K562 (cell line): Measurements from ENCODE around the gene MDC1. TPM values are rescaled to one million over a fixed set of nuclear protein-coding genes. Genes with fewer than 3 reads are reported as not detected.

Experiments
- ATF3 ChIP-seq, 2 experiments: fragments of 450-650 bp in 1 of 2; sonication (generic) in 1 of 2; formaldehyde crosslinking in 1 of 2; IDR thresholded peaks in 1 of 2; conservative IDR thresholded peaks in 1 of 2; 2 replicates each; pipeline versions ENCODE4 v1.6.1 to v1.8.1; 2016 to 2023; ENCODE audit warnings: mild to moderate bottlenecking in 2 of 2, moderate library complexity in 2 of 2, inconsistent platforms in 1 of 2, missing genetic modification reagents in 1 of 2
- CREB3 ChIP-seq: fragments of 450-650 bp; conservative IDR thresholded peaks from 2 replicates; pipeline ENCODE4 v1.6.1; 2016; ENCODE audit warnings: missing genetic modification characterization, low read depth, mild to moderate bottlenecking, missing compliant biosample characterization, moderate library complexity
- DIDO1 ChIP-seq: fragments of 450-650 bp; IDR thresholded peaks from 2 replicates; pipeline ENCODE4 v1.6.1; 2016; ENCODE audit warnings: low read depth, missing biosample characterization, missing genetic modification characterization
- E2F6 ChIP-seq, 2 experiments: IDR thresholded peaks; 2 replicates each; pipeline ENCODE4 v1.6.1; 2011; ENCODE audit warnings: borderline replicate concordance in 1 of 2, control low read depth in 1 of 2, low read depth in 1 of 2, low read length in 1 of 2, mild to moderate bottlenecking in 1 of 2, mixed read lengths in 1 of 2, moderate library complexity in 1 of 2; ENCODE audit not compliant: insufficient read depth in 1 of 2, insufficient read length in 1 of 2, poor library complexity in 1 of 2, severe bottlenecking in 1 of 2; ENCODE audit errors: extremely low read depth in 1 of 2
- ESRRA ChIP-seq: fragments of 450-650 bp; IDR thresholded peaks from 2 replicates; pipeline ENCODE4 v1.6.1; 2014; ENCODE audit warnings: low read depth, mild to moderate bottlenecking, moderate library complexity, borderline replicate concordance
- ETV6 ChIP-seq, 3 experiments: fragments of 150-350 bp in 1 of 3; sonication (generic) in 1 of 3; formaldehyde crosslinking in 1 of 3; IDR thresholded peaks; 2 replicates each; pipeline versions ENCODE4 v1.6.1 to v1.8.0; 2014 to 2022; ENCODE audit warnings: borderline replicate concordance in 2 of 3, low read depth in 2 of 3, antibody characterized with exemption in 1 of 3, low read length in 1 of 3, mild to moderate bottlenecking in 1 of 3, missing genetic modification reagents in 1 of 3
- MNT ChIP-seq, 2 experiments: fragments of 450-650 bp; conservative IDR thresholded peaks; 2 replicates each; pipeline ENCODE4 v1.6.1; 2017; ENCODE audit warnings: mild to moderate bottlenecking in 2 of 2, moderate library complexity in 2 of 2
- MYC ChIP-seq, 2 experiments: fragments of 250-450 bp in 1 of 2; sonication (Bioruptor Pico) in 1 of 2; IDR thresholded peaks; 2 replicates each; pipeline versions ENCODE4 v1.5.1 to v1.6.1; 2012 to 2021; ENCODE audit warnings: low read depth in 2 of 2, borderline replicate concordance in 1 of 2, improper control_type of control experiment in 1 of 2, low read length in 1 of 2, mild to moderate bottlenecking in 1 of 2, moderate library complexity in 1 of 2
- PCBP2 ChIP-seq: fragments of 200-400 bp; formaldehyde crosslinking; IDR thresholded peaks from 2 replicates; pipeline ENCODE4 v1.6.1; 2018; ENCODE audit warnings: low read length, low read depth, mild to moderate bottlenecking, moderate library complexity; ENCODE audit not compliant: poor library complexity, severe bottlenecking
- RBFOX2 ChIP-seq: fragments of 200-400 bp; formaldehyde crosslinking; IDR thresholded peaks from 2 replicates; pipeline ENCODE4 v1.6.1; 2017; ENCODE audit warnings: low read depth, mild to moderate bottlenecking, low read length, moderate library complexity
- TCF7 ChIP-seq: sonication (generic); IDR thresholded peaks from 2 replicates; pipeline ENCODE4 v1.6.1; 2016; ENCODE audit warnings: antibody characterized with exemption, borderline replicate concordance
- TEAD4 ChIP-seq, 2 experiments: sonication (generic) in 1 of 2; formaldehyde crosslinking in 1 of 2; IDR thresholded peaks; 2 replicates each; pipeline versions ENCODE4 v1.6.1 to v1.8.0; 2012 to 2022; ENCODE audit warnings: borderline replicate concordance in 1 of 2, inconsistent platforms in 1 of 2, low read length in 1 of 2, mild to moderate bottlenecking in 1 of 2, missing genetic modification reagents in 1 of 2
- ZBTB26 ChIP-seq: fragments of 450-650 bp; formaldehyde crosslinking; IDR thresholded peaks from 2 replicates; pipeline ENCODE4 v1.4.0; 2022; ENCODE audit warnings: missing genetic modification characterization
- ZNF134 ChIP-seq: fragments of 250-450 bp; sonication (Bioruptor Pico); conservative IDR thresholded peaks from 2 replicates; pipeline ENCODE4 v1.4.0; 2020
- ZNF316 ChIP-seq: fragments of 450-650 bp; IDR thresholded peaks from 2 replicates; pipeline ENCODE4 v1.6.1; 2016
- ZNF75A ChIP-seq: fragments of 450-650 bp; formaldehyde crosslinking; IDR thresholded peaks from 2 replicates; pipeline ENCODE4 v1.4.0; 2020; ENCODE audit warnings: mild to moderate bottlenecking
- polyA plus RNA-seq, 8 experiments: library from polyadenylated mRNA; depleted of rRNA in 4 of 8; stranded (reverse) in 5 of 8; unstranded in 3 of 8; fragments of >200 nt; fragmentation: Nextera tagmentation in 2 of 8; fragmentation: Illumina TruSeq in 1 of 8; extraction: Ambion mirVana in 2 of 8; extraction: Trizol in 1 of 8; gene quantifications; 2 replicates each; pipeline versions ENCODE4 v1.2.1 to v1.2.3, GENCODE V29; 2011 to 2014; ENCODE audit warnings: inconsistent platforms in 1 of 8, missing spikeins in 1 of 8
- total RNA-seq, 7 experiments: library from RNA; depleted of rRNA in 6 of 7; stranded (reverse); fragments of >200 nt in 6 of 7; fragmentation: Illumina TruSeq in 2 of 7; extraction: Trizol in 2 of 7; gene quantifications; 2 replicates each; pipeline versions ENCODE4 v1.2.1 to v1.2.3, GENCODE V29; 2011 to 2021; ENCODE audit warnings: low replicate concordance in 1 of 7

MDC1 gene
- total and polyA plus RNA-seq, 9 of the 15 experiments (the other 6 are each of a cell fraction or from before 2014, with no cell fraction given) = 8.2 to 114 (median 20.0) TPM

- 0 out of 4 replicates have a peak, but pooled peaks of 1 of the 2 experiments have one; percentile 54 for TF ChIP-seq ETV6 (IDR thresholded peaks at IDR 0.05; ENCODE audit: borderline replicate concordance in 1 of 2, low read depth in 2 of 2, low read length in 1 of 2)
- no peak for TF ChIP-seq ETV6 (CRISPR knock-in tag; IDR thresholded peaks at IDR 0.05; ENCODE audit: borderline replicate concordance)
- TF ChIP-seq DIDO1 (tag) = 0 out of 2 replicates have a peak, but pooled peaks have one; percentile 18
- peak; percentile 75 to 77 for TF ChIP-seq MNT (conservative IDR thresholded peaks at IDR 0.05)
- TF ChIP-seq E2F6 (IDR thresholded peaks at IDR 0.05; ENCODE audit: borderline replicate concordance in 1 of 2, extremely low read depth in 1 of 2, insufficient read depth in 1 of 2, insufficient read length in 1 of 2, low read depth in 1 of 2, low read length in 1 of 2, poor library complexity in 1 of 2, severe bottlenecking in 1 of 2) = peak in 1 of 2 experiments; percentile 57
- peak; percentile 20; the same call in 1 of the 2 replicates for TF ChIP-seq ZNF316
- TF ChIP-seq ZBTB26 (CRISPR knock-in tag) = peak; percentile 44
- TF ChIP-seq CREB3 (tag) = 0 out of 2 replicates have a peak, but pooled peaks have one; percentile 14
- peak; percentile 82; the same call in 1 of the 2 replicates for TF ChIP-seq ESRRA
- peak; percentile 97 for TF ChIP-seq RBFOX2
- no peak for TF ChIP-seq TCF7
- TF ChIP-seq MYC (IDR thresholded peaks at IDR 0.05; ENCODE audit: low read depth, low read length) = peak; percentile 60
- TF ChIP-seq MYC (CRISPR knock-in tag; IDR thresholded peaks at IDR 0.05; ENCODE audit: borderline replicate concordance, low read depth) = no peak
- no peak for TF ChIP-seq ZNF75A (CRISPR knock-in tag)
- TF ChIP-seq PCBP2 = no peak
- TF ChIP-seq TEAD4 (IDR thresholded peaks at IDR 0.05; ENCODE audit: low read length) = peak; percentile 50; the same call in 1 of the 2 replicates
- TF ChIP-seq TEAD4 (CRISPR knock-in tag; IDR thresholded peaks at IDR 0.05; ENCODE audit: borderline replicate concordance) = 0 out of 2 replicates have a peak, but pooled peaks have one; percentile 66
- TF ChIP-seq ATF3 (IDR thresholded peaks at IDR 0.05) = peak; percentile 41
- TF ChIP-seq ATF3 (CRISPR knock-in tag; conservative IDR thresholded peaks at IDR 0.05) = peak; percentile 75; the same call in 1 of the 2 replicates
- TF ChIP-seq ZNF134 (CRISPR knock-in tag) = no peak
Observed at GRCh38 chr6:30742316-30743098, 25.4 kb upstream of the MDC1 start, which contains the start of gene FLOT1 (continued).
